CD4-positive, CD25-positive, alpha-beta regulatory T cell (primary cell): Measurements from ENCODE around the gene ZNRF3. TPM values are rescaled to one million over a fixed set of nuclear protein-coding genes. Genes with fewer than 3 reads are reported as not detected.
A peak's percentile ranks its signal among the peaks of the same experiment; 100 is the strongest.

Experiments used
- ATAC-seq, 2 donors: fragments of 150-1000 bp; cut with Tn5 transposase; one replicate each; pipeline ENCODE4 v1.10.0; 2021; ENCODE audit warnings: low read depth in 2 of 2, moderate number of reproducible peaks in 2 of 2, moderate library complexity in 1 of 2
- DNase-seq, 3 donors: peaks; one replicate each; pipeline versions ENCODE4 v3.0.0 to v3.0.0-alpha.2; 2012 to 2022; ENCODE audit warnings: mixed read lengths in 1 of 3
- H3K27ac ChIP-seq: one replicate; pipeline ENCODE4 v1.7.0; 2013; ENCODE audit warnings: mild to moderate bottlenecking, low read length; ENCODE audit not compliant: insufficient read depth, poor library complexity, severe bottlenecking
- H3K27me3 ChIP-seq: one replicate; pipeline ENCODE4 v1.7.0; 2013; ENCODE audit warnings: low read length; ENCODE audit not compliant: control insufficient read depth, insufficient read depth
- H3K36me3 ChIP-seq: one replicate; pipeline ENCODE4 v1.7.0; 2013; ENCODE audit warnings: mild to moderate bottlenecking, low read length, moderate library complexity; ENCODE audit not compliant: control insufficient read depth, insufficient read depth
- H3K4me1 ChIP-seq: 2 replicates; pipeline ENCODE4 v1.7.0; 2013; ENCODE audit warnings: mild to moderate bottlenecking, low read length; ENCODE audit not compliant: insufficient read depth, control insufficient read depth, poor library complexity, severe bottlenecking
- H3K4me3 ChIP-seq: one replicate; pipeline ENCODE4 v1.7.0; 2013; ENCODE audit warnings: low read depth, mild to moderate bottlenecking, low read length, moderate library complexity
- H3K9me3 ChIP-seq, 2 experiments: 1 replicate in 1 of 2; 2 replicates in 1 of 2; pipeline ENCODE4 v1.7.0; 2013; ENCODE audit warnings: low read length in 2 of 2, mild to moderate bottlenecking in 1 of 2, moderate library complexity in 1 of 2; ENCODE audit not compliant: control insufficient read depth in 2 of 2
- H3K27ac Mint-ChIP-seq, 3 donors: one replicate each; pipeline ENCODE4 v1.8.0; 2020 to 2022; ENCODE audit warnings: mild to moderate bottlenecking in 3 of 3, mixed read lengths in 3 of 3, moderate library complexity in 2 of 3
- H3K27me3 Mint-ChIP-seq: one replicate; pipeline ENCODE4 v1.8.0; 2022; ENCODE audit warnings: mild to moderate bottlenecking, mixed read lengths
- H3K36me3 Mint-ChIP-seq: one replicate; pipeline ENCODE4 v1.8.0; 2020; ENCODE audit warnings: mixed read lengths
- H3K4me1 Mint-ChIP-seq, 4 donors: one replicate each; pipeline ENCODE4 v1.8.0; 2020 to 2022; ENCODE audit warnings: mixed read lengths in 4 of 4, mild to moderate bottlenecking in 1 of 4
- H3K4me3 Mint-ChIP-seq, 4 donors: one replicate each; pipeline ENCODE4 v1.8.0; 2020 to 2022; ENCODE audit warnings: mild to moderate bottlenecking in 4 of 4, mixed read lengths in 4 of 4, moderate library complexity in 3 of 4
- H3K9me3 Mint-ChIP-seq, 7 donors: one replicate each; pipeline ENCODE4 v1.8.0; 2020 to 2022; ENCODE audit warnings: mixed read lengths in 7 of 7, mild to moderate bottlenecking in 3 of 7, moderate library complexity in 2 of 7
- polyA plus RNA-seq, 4 donors: library from polyadenylated mRNA; unstranded; fragments of 300-500 nt; fragmentation: Illumina TruSeq; gene quantifications; one replicate each; pipeline ENCODE4 v1.2.3, GENCODE V29; 2021
- total RNA-seq: library from RNA; stranded (reverse); gene quantifications from one replicate; pipeline ENCODE4 v1.2.3, GENCODE V29; 2022

Gene ZNRF3
- total and polyA plus RNA-seq, 5 donors from 2014 or later = 0.06 to 0.35 (median 0.24) TPM

- Histone ChIP-seq H3K36me3 (no peaks in the 10 kb centered on the region), H3K27me3 (no peaks in the 10 kb centered on the region), H3K4me1 (no peaks in the 10 kb centered on the region), H3K27ac (no peak overlapping the region), H3K4me3 (no peak overlapping the region), H3K9me3 (no peaks in the 10 kb centered on the region)
- peaks cover 4% of the 10 kb centered on the region for H3K27me3 Mint-ChIP-seq
- no peak for DNase-seq
- no peak for ATAC-seq
- no peaks in the 10 kb centered on the region for H3K36me3 Mint-ChIP-seq
- H3K4me1 Mint-ChIP-seq = peaks cover 0 to 15% (median 7%) of the 10 kb centered on the region in 4 donors
- H3K4me3 Mint-ChIP-seq = no peak overlapping the region
- H3K9me3 Mint-ChIP-seq = peaks cover 0 to 4% (median 1%) of the 10 kb centered on the region in 7 donors
- H3K27ac Mint-ChIP-seq = no peak overlapping the region
These were observed 135.2 kb downstream of the ZNRF3 start for GRCh38 chr22:29018293-29019189.

- Histone ChIP-seq H3K27me3 (no peaks in the 10 kb centered on the region), H3K4me1 (no peaks in the 10 kb centered on the region), H3K4me3 (no peak overlapping the region), H3K9me3 (no peaks in the 10 kb centered on the region), H3K36me3 (no peaks in the 10 kb centered on the region), H3K27ac (no peak overlapping the region)
- peaks cover 0 to under 1% (median 0%) of the 10 kb centered on the region in 4 donors for H3K4me1 Mint-ChIP-seq
- H3K4me3 Mint-ChIP-seq = no peak overlapping the region
- peaks cover 0 to 4% (median 1%) of the 10 kb centered on the region in 7 donors for H3K9me3 Mint-ChIP-seq
- H3K36me3 Mint-ChIP-seq = peaks cover 3% of the 10 kb centered on the region
- H3K27me3 Mint-ChIP-seq = no peaks in the 10 kb centered on the region
- DNase-seq (no peak), ATAC-seq (no peak)
- no peak overlapping the region for H3K27ac Mint-ChIP-seq
These were observed 138.9 kb downstream of the ZNRF3 start for GRCh38 chr22:29022101-29022817.

- H3K27ac Mint-ChIP-seq = no peak overlapping the region
- Histone ChIP-seq H3K4me3 (no peak overlapping the region), H3K27ac (no peak overlapping the region), H3K4me1 (no peaks in the 10 kb centered on the region), H3K9me3 (no peaks in the 10 kb centered on the region), H3K36me3 (no peaks in the 10 kb centered on the region), H3K27me3 (peaks cover 1% of the 10 kb centered on the region)
- no peak overlapping the region for H3K4me3 Mint-ChIP-seq
- DNase-seq (no peak), ATAC-seq (no peak)
- H3K27me3 Mint-ChIP-seq = peaks cover 4% of the 10 kb centered on the region
- H3K36me3 Mint-ChIP-seq = peaks cover 3% of the 10 kb centered on the region
- H3K9me3 Mint-ChIP-seq = peaks cover 0 to 4% (median 1%) of the 10 kb centered on the region in 7 donors
- H3K4me1 Mint-ChIP-seq = no peaks in the 10 kb centered on the region
These were observed 139.9 kb downstream of the ZNRF3 start for GRCh38 chr22:29023172-29023796.

- no peaks in the 10 kb centered on the region for H3K9me3 ChIP-seq
- H3K36me3 Mint-ChIP-seq = peaks cover 3% of the 10 kb centered on the region
- peaks cover 9% of the 10 kb centered on the region for H3K27me3 ChIP-seq
- DNase-seq (no peak), ATAC-seq (no peak)
- H3K4me1 Mint-ChIP-seq = peaks cover 0 to 13% (median 6%) of the 10 kb centered on the region in 4 donors
- H3K4me1 ChIP-seq = peaks cover 6% of the 10 kb centered on the region
- H3K9me3 Mint-ChIP-seq = no peaks in the 10 kb centered on the region
- no peaks in the 10 kb centered on the region for H3K36me3 ChIP-seq
- H3K27ac ChIP-seq = no peak overlapping the region
- no peak overlapping the region for H3K4me3 Mint-ChIP-seq
- peaks cover 33% of the 10 kb centered on the region for H3K27me3 Mint-ChIP-seq
- no peak overlapping the region for H3K27ac Mint-ChIP-seq
- H3K4me3 ChIP-seq = no peak overlapping the region
These were observed 143.2 kb downstream of the ZNRF3 start for GRCh38 chr22:29026579-29026978.

GRCh38 chr22:29028468-29028867 is 145.1 kb downstream of the ZNRF3 start:
- DNase-seq = no peak
- Mint-ChIP-seq H3K4me3 (no peak overlapping the region), H3K36me3 (peaks cover 3% of the 10 kb centered on the region), H3K9me3 (no peaks in the 10 kb centered on the region), H3K4me1 (peaks cover 0 to 13% (median 6%) of the 10 kb centered on the region in 4 donors), H3K27ac (no peak overlapping the region), H3K27me3 (peaks cover 37% of the 10 kb centered on the region)
- no peak overlapping the region for H3K27ac ChIP-seq
- H3K4me1 ChIP-seq = peaks cover 6% of the 10 kb centered on the region
- H3K9me3 ChIP-seq = no peaks in the 10 kb centered on the region
- H3K4me3 ChIP-seq = no peak overlapping the region
- H3K27me3 ChIP-seq = peaks cover 9% of the 10 kb centered on the region
- ATAC-seq = no peak
- H3K36me3 ChIP-seq = no peaks in the 10 kb centered on the region

- peaks cover 37% of the 10 kb centered on the region for H3K27me3 Mint-ChIP-seq
These were observed 146.0 kb downstream of the ZNRF3 start for GRCh38 chr22:29029202-29030000.

GRCh38 chr22:29030016-29030617 is 146.7 kb downstream of the ZNRF3 start:
- Histone ChIP-seq H3K9me3 (no peaks in the 10 kb centered on the region), H3K27me3 (peaks cover 9% of the 10 kb centered on the region), H3K4me1 (peaks cover 6% of the 10 kb centered on the region), H3K27ac (no peak overlapping the region), H3K4me3 (no peak overlapping the region), H3K36me3 (no peaks in the 10 kb centered on the region)
- H3K27me3 Mint-ChIP-seq = peaks cover 37% of the 10 kb centered on the region
- DNase-seq (no peak), ATAC-seq (no peak)
- H3K9me3 Mint-ChIP-seq = no peaks in the 10 kb centered on the region
- H3K4me1 Mint-ChIP-seq = peaks cover 0 to 13% (median 6%) of the 10 kb centered on the region in 4 donors
- no peak overlapping the region for H3K27ac Mint-ChIP-seq
- peak overlapping the region in 2 of 4 donors; percentile 48 to 50 for H3K4me3 Mint-ChIP-seq
- H3K36me3 Mint-ChIP-seq = peaks cover 3% of the 10 kb centered on the region

More at GRCh38 chr22:29029202-29030000, 146.0 kb downstream of the ZNRF3 start:
- peaks cover 0 to 13% (median 6%) of the 10 kb centered on the region in 4 donors for H3K4me1 Mint-ChIP-seq
- Histone ChIP-seq H3K9me3 (no peaks in the 10 kb centered on the region), H3K36me3 (no peaks in the 10 kb centered on the region), H3K4me1 (peaks cover 6% of the 10 kb centered on the region), H3K4me3 (no peak overlapping the region), H3K27ac (no peak overlapping the region), H3K27me3 (peaks cover 9% of the 10 kb centered on the region)
- H3K9me3 Mint-ChIP-seq = no peaks in the 10 kb centered on the region
- no peak overlapping the region for H3K27ac Mint-ChIP-seq
- no peak for ATAC-seq
- no peak for DNase-seq
- H3K36me3 Mint-ChIP-seq = peaks cover 3% of the 10 kb centered on the region
- H3K4me3 Mint-ChIP-seq = peak overlapping the region in 1 of 4 donors; percentile 48
